ENCODE results near the gene ESPNL.

DNA sequence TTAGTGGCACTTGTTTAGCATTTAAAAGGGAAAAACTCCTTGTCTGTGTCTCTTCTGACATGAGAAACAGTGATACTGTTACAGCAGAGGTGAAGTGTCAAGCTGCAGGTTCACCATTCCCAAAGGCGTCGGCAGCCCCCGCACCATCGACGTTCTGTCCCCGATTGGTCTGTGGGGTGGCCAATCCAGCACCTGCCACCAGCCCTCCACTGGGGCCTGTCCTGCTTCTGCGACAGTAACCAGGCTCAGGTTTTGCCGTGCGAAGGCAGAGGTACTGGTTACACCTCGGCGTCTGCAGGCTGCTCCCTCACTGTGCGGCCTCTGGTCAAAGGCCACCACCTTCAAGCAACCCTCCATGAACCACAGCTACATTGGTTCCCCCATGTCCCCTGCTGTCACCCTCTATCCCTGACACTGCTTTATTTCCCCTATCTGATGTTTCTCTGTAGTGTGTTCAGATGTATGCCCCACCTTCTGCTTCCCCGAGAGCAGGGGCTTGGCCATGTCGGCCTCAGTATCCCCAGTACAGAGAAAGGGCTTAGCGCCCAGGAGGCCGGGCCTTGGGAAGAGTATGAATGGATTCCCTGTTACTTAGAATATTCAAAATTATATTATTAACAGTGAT lies 8.6 kb upstream of the ESPNL start:
- TF ChIP-seq EZH2 (IDR thresholded peaks at IDR 0.05; ENCODE audit: low read length): no peak
- TF ChIP-seq, protein P1, sequence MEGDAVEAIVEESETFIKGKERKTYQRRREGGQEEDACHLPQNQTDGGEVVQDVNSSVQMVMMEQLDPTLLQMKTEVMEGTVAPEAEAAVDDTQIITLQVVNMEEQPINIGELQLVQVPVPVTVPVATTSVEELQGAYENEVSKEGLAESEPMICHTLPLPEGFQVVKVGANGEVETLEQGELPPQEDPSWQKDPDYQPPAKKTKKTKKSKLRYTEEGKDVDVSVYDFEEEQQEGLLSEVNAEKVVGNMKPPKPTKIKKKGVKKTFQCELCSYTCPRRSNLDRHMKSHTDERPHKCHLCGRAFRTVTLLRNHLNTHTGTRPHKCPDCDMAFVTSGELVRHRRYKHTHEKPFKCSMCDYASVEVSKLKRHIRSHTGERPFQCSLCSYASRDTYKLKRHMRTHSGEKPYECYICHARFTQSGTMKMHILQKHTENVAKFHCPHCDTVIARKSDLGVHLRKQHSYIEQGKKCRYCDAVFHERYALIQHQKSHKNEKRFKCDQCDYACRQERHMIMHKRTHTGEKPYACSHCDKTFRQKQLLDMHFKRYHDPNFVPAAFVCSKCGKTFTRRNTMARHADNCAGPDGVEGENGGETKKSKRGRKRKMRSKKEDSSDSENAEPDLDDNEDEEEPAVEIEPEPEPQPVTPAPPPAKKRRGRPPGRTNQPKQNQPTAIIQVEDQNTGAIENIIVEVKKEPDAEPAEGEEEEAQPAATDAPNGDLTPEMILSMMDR (optimal IDR thresholded peaks at IDR 0.05 in 1 of 3, IDR thresholded peaks at IDR 0.05 in 1 of 3, conservative IDR thresholded peaks at IDR 0.05 in 1 of 3; ENCODE audit: extremely low read depth in 1 of 3, insufficient read depth in 2 of 3, low read length in 3 of 3): no peak
